Ishikawa (cell line): ENCODE measurements around the gene SPRED2.

ENCODE experiments used
- CEBPB ChIP-seq: IDR thresholded peaks from 2 replicates; pipeline ENCODE4 v1.6.1; 2012
- CREB1 ChIP-seq: IDR thresholded peaks from 2 replicates; pipeline ENCODE4 v1.6.1; 2012; ENCODE audit warnings: low read depth
- EGR1 ChIP-seq: IDR thresholded peaks from 2 replicates; pipeline ENCODE4 v1.6.1; 2012
- EP300 ChIP-seq: IDR thresholded peaks from 2 replicates; pipeline ENCODE4 v1.6.1; 2012; ENCODE audit warnings: borderline replicate concordance
- FOXM1 ChIP-seq: IDR thresholded peaks from 2 replicates; pipeline ENCODE4 v1.6.1; 2012; ENCODE audit warnings: low read depth, borderline replicate concordance
- MAX ChIP-seq: IDR thresholded peaks from 2 replicates; pipeline ENCODE4 v1.6.1; 2012
- NFIC ChIP-seq: IDR thresholded peaks from 2 replicates; pipeline ENCODE4 v1.6.1; 2012
- RAD21 ChIP-seq: IDR thresholded peaks from 2 replicates; pipeline ENCODE4 v1.6.1; 2012; ENCODE audit warnings: low read depth
- REST ChIP-seq: IDR thresholded peaks from 2 replicates; pipeline ENCODE4 v1.6.1; 2012; ENCODE audit warnings: low read depth, mild to moderate bottlenecking
- TAF1 ChIP-seq: IDR thresholded peaks from 2 replicates; pipeline ENCODE4 v1.6.1; 2012; ENCODE audit warnings: low read depth, mild to moderate bottlenecking
- TCF12 ChIP-seq: IDR thresholded peaks from 2 replicates; pipeline ENCODE4 v1.6.1; 2012; ENCODE audit warnings: low read depth
- TEAD4 ChIP-seq: IDR thresholded peaks from 2 replicates; pipeline ENCODE4 v1.6.1; 2012
- USF1 ChIP-seq: IDR thresholded peaks from 2 replicates; pipeline ENCODE4 v1.6.1; 2012
- YY1 ChIP-seq: IDR thresholded peaks from 2 replicates; pipeline ENCODE4 v1.6.1; 2012; ENCODE audit warnings: low read depth
- ZBTB7A ChIP-seq: IDR thresholded peaks from 2 replicates; pipeline ENCODE4 v1.6.1; 2012; ENCODE audit warnings: low read depth

Gene SPRED2

GRCh38 chr2:65314801-65315441 is 117.5 kb downstream of the SPRED2 start:
- no peak for TF ChIP-seq EGR1
- no peak for TF ChIP-seq TEAD4

- TF ChIP-seq YY1 (no peak), USF1 (no peak), RAD21 (no peak), REST (no peak), FOXM1 (no peak), EP300 (no peak), TEAD4 (no peak)
These were observed 118.5 kb downstream of the SPRED2 start for GRCh38 chr2:65313954-65314256.

- TF ChIP-seq TCF12 (no peak), CEBPB (no peak), FOXM1 (no peak), YY1 (no peak)
These were observed 119.1 kb downstream of the SPRED2 start for GRCh38 chr2:65313126-65313953.

- no peak for TF ChIP-seq CREB1
- TF ChIP-seq TCF12, result no peak
- no peak for TF ChIP-seq TAF1
- no peak for TF ChIP-seq RAD21
- no peak for TF ChIP-seq NFIC
- no peak for TF ChIP-seq ZBTB7A
- no peak for TF ChIP-seq MAX
- TF ChIP-seq TEAD4, result no peak
- no peak for TF ChIP-seq CEBPB
- no peak for TF ChIP-seq REST
- TF ChIP-seq EGR1, result no peak
- TF ChIP-seq FOXM1, result no peak
- no peak for TF ChIP-seq EP300
- TF ChIP-seq YY1, result no peak
- TF ChIP-seq USF1, result no peak
These were observed 120.8 kb downstream of the SPRED2 start for GRCh38 chr2:65311596-65311995.

GRCh38 chr2:65311049-65311448 is 121.3 kb downstream of the SPRED2 start:
- TF ChIP-seq CEBPB (no peak), REST (no peak), FOXM1 (no peak), RAD21 (no peak), TAF1 (no peak), EP300 (no peak), EGR1 (no peak), MAX (no peak), ZBTB7A (no peak), NFIC (no peak), CREB1 (no peak)
